ENCODE measurements around the gene DMC1. TPM values are rescaled to one million over a fixed set of nuclear protein-coding genes. Genes with fewer than 3 reads are reported as not detected.

DMC1 gene
- total RNA-seq, 1 donor from 2014 or later: 5.6 TPM

Other genes starting within 250 kb of the DMC1 start
- 0.30 TPM for gene KCNJ4, start 115.0 kb downstream of the DMC1 start, total RNA-seq
- 24.0 TPM for gene KDELR3, start 102.1 kb downstream of the DMC1 start, total RNA-seq
- 516 TPM for gene DDX17, start 63.9 kb downstream of the DMC1 start, total RNA-seq
- 3.2 TPM for gene FAM227A, start 86.2 kb upstream of the DMC1 start, total RNA-seq
- gene CBY1, start 86.5 kb upstream of the DMC1 start, total RNA-seq: 18.0 TPM
- 33.5 TPM for gene TOMM22, start 111.8 kb upstream of the DMC1 start, total RNA-seq
- gene JOSD1, start 130.8 kb upstream of the DMC1 start, total RNA-seq: 35.5 TPM
- gene GTPBP1, start 135.8 kb upstream of the DMC1 start, total RNA-seq: 42.4 TPM
- gene SUN2, start 185.8 kb upstream of the DMC1 start, total RNA-seq: 50.6 TPM
- gene DNAL4, start 224.0 kb upstream of the DMC1 start, total RNA-seq: 9.5 TPM